GM12872 (cell line): ENCODE results near the gene C19orf53.

Source experiments
- TF ChIP-seq, protein P1 (sequence below): IDR thresholded peaks from 3 replicates; pipeline ENCODE4 v1.5.1; 2011; ENCODE audit warnings: low read depth, mild to moderate bottlenecking, low read length, moderate library complexity; ENCODE audit not compliant: insufficient read depth

C19orf53 gene

DNA sequence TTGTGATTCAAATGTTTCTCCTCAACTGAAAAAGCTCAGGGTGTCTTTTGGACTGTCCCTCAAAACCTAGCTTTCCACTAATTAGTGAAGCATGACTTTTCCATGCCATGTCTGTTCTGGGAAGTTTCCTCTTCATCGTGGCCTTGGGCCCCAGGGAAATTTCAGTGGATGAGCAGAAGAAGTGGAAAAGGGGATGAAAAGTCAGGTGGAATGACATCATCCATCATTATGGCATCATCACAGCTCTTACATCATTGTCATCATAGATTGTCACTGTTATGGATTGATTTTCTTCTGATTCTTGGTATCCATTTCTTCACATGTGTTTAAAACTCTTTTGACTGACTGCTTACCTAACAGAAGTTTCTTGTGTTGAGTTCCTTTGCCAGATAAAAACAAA, 36.2 kb upstream of the C19orf53 start:
- TF ChIP-seq, protein P1, sequence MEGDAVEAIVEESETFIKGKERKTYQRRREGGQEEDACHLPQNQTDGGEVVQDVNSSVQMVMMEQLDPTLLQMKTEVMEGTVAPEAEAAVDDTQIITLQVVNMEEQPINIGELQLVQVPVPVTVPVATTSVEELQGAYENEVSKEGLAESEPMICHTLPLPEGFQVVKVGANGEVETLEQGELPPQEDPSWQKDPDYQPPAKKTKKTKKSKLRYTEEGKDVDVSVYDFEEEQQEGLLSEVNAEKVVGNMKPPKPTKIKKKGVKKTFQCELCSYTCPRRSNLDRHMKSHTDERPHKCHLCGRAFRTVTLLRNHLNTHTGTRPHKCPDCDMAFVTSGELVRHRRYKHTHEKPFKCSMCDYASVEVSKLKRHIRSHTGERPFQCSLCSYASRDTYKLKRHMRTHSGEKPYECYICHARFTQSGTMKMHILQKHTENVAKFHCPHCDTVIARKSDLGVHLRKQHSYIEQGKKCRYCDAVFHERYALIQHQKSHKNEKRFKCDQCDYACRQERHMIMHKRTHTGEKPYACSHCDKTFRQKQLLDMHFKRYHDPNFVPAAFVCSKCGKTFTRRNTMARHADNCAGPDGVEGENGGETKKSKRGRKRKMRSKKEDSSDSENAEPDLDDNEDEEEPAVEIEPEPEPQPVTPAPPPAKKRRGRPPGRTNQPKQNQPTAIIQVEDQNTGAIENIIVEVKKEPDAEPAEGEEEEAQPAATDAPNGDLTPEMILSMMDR, result no peak

DNA sequence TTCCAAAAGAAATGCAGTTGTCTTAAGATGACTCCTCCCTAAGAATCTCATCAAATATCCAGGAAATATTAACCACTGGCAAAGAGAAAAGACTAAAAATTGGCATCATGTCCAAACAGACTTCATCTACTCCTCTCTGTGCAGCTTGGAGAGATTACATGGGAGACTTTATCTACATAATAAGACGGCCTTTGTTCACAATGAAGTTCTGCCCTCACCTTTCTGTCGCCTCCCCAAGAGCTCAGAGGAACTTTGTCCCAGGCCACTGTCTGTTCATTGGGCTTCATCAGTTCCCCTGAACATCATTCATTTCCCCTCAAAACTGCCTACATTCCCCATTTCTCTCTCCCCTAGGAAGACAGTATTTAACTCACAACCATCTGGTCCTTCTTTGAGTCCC, 32.4 kb upstream of the C19orf53 start:
- TF ChIP-seq, protein P1, result no peak

DNA sequence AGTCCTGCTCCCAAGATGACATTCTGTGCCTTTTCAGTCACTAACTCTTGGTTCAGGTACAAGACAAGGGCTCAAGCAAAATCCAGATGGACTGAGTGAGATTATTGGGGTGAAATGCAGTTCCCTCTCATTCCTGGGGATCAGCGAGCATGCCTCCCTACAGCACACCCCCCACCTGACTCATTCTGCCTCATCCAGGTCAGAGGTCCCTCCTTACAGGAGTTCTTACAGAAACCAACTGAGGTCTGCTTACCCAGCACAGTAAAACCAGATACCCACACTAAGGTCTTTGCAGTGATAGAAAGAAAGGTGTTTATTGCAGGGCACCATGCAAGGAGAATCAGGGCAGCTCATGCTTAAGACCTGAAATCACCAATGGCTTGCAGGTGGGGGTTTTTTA, 31.5 kb upstream of the C19orf53 start:
- TF ChIP-seq, protein P1, result no peak

DNA sequence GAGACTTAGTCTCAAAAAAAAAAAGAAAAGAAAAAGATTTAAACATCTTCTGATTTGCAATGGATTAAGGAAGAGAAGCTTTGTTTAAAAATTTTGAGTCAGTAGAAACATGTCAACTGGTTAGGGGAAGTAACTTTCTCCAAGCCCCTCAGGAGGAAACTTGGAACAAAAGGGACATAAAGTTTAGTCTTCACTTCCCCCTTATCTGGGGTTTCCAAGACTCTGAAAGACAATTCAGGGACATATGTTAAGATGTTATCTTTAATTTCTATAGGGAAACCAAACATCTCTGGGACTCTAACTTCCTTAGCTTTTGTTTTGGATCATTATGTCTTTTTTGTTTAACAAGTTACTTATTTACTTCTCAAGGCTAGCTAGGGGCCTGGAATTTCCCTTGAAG, 30.1 kb upstream of the C19orf53 start:
- TF ChIP-seq, protein P1, result no peak

DNA sequence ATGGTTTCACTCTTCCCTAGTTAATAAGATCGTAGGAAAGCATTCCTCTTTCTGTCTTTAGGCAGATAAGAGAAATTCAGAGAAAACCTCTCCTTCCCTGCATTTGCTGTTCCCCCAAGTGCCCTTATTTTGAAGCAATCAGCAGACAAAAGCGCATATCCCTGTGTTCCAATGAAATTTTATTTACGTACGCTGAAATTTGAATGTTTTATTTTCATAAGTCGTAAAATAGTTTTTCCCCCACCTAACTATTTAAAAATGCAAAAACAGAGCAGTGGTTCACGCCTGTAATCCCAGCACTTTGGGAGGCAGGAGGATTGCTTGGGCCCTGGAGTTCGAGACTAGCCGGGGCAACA, 27.2 kb upstream of the C19orf53 start:
- TF ChIP-seq, protein P1, result no peak

DNA sequence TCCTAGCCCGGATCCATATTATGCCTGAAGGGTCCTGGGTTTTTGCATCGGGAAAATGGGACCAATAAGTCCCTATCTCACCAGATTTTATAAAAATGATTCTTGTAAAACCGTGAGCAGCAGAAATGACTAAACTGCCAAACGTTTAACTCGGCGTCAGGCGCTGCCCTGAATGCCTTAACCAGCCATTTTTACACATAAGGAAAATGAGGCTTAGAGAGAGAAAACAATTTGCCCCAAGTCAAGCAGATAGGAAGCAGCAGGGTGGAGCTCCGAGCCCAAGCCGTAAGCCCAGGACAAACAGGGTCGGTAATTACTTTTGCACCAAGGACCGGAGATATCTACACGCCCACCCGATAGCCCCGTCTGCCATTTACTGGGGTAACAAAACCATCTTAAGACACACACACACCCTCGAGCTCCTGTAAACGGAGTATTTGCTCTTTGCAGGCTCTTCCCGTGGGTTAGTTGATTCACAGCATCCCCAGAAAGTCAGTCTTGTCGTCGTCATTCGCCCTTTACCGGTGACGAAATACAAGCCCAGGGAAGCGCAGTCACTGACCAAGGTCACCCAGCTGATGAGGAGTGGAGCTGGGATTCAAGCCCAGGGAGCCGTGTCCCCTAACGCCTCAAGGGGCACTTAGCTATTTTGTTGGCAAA, 26.0 kb upstream of the C19orf53 start:
- TF ChIP-seq, protein P1, result no peak

DNA sequence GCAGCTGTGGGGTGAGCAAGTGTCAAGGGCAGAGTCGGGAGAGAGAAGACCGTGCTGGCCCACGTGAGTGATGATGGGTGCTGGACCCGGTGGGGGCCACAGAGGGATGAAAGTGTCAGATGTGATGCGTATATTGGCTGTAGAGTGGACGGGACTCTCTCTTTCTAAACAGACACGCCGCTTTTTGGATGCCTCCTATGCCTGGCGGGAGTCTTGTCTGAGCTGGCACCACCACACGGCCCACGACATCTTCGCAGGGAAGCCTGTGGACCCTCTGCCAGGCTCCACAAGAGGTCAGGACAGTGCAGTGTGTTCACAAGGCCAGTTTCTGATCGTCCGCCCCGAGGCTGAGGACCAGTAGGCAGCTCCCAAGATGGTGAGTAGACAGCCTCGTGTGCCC, 22.8 kb upstream of the C19orf53 start:
- TF ChIP-seq, protein P1, result no peak
